NCI-H128 (cell line): ENCODE results near the gene PRKCA.
"Not testable (repeated sequence)": the region's sequence is repeated elsewhere in the genome, so short reads cannot be mapped to it uniquely, and the experiment has no call there.

ENCODE experiments used
- DNase-seq: peaks from one replicate; lab custom pipeline; 2025; ENCODE audit not compliant: unreplicated experiment; lab: John Stamatoyannopoulos, UW

Gene PRKCA

DNA sequence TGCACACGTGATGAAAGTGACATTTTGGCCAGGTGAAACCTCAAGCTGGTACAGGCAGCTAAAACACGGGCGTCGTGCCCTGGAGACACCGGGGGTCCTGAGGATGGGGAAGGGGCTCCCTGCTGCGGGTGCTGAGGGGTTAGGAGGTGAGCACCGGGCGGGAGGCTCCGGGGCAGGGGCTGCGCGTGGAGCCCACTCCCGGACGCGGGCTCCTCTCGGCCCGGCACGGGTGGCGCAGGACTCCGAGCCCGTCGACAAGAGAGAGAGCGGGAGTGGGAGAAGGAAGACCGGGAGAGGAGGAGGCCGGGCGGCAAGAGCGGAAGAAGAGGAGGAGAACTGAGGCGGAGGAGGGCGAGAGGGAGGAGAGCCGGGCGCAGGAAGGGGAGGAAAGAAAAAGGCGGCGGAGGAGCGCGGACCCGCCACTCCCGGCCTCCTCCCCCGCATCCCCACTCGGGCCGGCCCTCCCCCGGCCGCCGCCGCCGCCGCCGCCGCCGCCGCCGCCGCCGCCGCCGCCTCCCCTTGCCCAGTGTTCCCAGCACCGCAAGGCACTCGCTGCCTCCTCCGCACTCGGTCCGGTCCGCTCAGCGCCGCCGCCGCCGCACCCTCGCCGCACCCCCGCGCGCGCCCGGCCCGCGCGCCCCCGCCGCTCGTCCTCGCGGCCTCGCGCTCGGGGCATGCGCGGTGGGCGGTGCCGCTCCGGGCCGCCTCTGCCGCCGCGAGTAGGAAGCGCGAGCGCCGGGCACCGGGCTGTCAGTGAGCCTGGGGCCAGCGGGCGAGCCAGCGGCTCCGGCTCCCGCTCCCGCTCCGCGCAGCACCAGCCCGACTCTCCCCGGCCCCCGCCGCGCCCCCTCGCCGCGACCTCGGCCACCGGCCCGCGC is at the start of gene PRKCA:
Gene PRKCA (plus strand): TSS at position 750 of the 878 bp plus-strand sequence.
- DNase-seq, result no peak

DNA sequence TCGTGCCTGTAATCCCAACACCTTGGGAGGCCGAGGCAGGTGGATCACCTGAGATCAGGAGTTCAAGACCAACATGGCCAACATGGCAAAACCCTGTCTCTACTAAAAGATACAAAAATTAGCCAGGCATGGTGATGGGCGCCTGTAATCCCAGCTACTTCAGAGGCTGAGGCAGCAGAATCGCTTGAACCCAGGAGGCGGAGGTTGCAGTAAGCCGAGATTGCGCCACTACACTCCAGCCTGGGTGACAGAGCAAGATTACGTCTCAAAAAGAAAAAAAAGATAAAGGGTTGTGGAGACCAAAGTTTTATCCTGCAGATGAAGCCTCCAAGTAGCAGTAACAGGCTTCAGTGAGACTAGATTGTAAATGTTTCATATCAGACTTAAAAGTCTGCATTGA is 49.0 kb upstream of the PRKCA start:
- DNase-seq, result not testable (repeated sequence)

DNA sequence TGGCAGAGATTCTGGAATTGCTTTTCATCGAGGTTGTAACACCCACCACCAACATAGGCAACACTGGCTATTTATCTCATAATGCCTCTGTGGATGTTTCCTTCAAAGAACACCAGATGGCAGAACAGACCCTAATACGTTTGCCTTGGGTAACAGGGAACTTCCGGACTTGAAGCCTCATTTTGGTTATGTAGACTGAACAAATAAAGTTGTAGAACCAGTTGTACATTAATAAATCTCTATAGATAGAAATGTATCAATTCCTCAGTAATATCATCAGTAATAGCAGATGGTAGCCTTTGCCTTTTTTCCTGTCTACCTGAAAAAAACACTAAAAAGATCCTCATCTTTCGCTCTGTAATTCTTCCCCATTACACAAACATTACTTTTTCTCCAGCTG is 47.3 kb upstream of the PRKCA start:
- no peak for DNase-seq

DNA sequence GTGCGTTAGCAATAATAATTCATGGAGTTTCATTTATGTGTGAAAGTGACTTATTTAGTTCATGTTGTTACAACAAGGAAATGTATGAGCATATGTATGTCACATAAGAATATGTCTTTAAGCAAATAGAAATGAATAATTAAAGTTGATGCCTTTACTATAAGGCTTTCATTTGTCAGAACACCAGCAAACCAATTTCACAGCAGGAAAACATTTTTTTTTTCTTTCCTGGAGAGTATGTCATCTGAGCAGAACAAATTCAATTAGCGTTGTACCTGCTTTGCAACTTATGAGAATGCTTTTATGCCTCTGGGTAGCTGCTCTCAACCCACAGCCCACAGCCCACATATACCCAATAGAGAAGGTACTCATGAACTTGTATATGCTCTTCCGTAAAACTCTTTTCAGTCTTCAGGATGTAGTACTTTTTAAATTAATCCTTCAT is 46.9 kb upstream of the PRKCA start:
- no peak for DNase-seq

DNA sequence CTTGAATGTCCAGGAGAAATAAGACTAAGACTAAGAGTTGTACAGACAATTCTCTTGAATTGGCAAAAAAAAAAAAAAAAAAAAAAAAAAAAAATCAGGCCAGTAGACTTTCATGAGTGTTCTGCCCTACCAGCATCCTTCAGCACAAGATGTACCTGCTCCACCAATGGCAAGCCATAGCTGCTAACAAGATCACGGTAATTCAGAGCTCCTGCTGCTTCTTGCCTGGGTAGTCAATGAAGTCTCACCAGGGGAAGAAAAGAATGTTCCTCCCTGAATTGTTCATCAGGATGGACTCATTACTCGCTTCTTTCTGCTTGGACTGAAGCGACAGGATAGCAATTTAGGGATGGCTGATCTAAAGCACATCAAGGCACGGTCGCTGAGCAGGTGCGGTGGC is 42.1 kb upstream of the PRKCA start:
- no peak for DNase-seq

DNA sequence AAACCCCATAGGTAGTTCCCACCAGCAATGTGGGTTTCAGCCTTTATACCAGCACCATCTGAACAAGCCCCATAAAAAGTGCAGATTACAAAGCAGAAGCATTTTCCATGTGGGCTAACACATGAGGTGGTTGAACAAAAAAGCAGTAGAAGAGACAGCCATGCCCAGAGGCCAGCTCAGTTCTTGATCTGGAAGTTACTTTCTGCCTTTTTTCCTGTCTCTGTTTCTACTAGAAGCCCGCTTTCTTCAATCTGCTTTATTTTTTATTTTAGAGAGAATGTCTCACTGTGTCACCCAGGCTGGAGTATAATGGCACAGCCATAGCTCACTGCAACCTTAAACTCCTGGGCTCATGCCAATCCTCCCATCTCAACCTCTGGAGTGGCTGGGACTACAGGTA is 41.7 kb upstream of the PRKCA start:
- no peak for DNase-seq

DNA sequence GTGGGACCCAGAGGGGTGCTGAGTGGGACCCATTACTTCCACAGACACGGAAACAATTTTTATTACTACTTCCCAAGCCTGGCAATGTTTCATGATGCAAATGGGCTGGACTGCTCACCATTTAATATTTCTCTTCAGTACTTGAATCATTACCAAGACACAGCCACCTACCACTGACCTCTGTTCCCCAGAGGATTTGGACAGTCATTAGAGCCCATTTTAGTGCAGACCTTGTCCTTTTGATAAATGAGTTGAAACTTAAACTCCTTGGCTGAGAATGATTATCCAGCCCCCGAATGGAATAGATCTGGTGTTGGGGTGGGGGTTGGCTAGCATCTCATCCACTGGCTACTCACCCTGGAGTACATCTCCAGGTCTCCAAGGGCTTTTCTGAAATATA is 39.6 kb upstream of the PRKCA start:
- DNase-seq, result no peak

DNA sequence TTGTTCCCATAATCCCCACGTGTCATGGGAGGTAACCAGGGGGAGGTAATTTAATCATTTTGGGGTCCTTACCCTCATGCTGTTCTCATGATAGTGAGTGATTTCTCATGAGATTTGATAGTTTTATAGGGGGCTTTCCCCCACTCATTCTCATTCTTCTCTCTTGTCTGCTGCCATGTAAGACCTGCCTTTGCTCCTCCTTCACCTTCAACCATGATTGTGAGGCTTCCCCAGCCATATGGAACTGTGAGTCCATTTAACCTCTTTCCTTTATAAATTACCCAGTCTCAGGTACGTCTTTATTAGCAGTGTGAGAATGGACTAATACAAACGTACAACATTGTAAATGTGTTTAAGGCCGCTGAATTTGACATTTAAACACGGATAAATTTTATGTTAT is 37.7 kb upstream of the PRKCA start:
- no peak for DNase-seq

DNA sequence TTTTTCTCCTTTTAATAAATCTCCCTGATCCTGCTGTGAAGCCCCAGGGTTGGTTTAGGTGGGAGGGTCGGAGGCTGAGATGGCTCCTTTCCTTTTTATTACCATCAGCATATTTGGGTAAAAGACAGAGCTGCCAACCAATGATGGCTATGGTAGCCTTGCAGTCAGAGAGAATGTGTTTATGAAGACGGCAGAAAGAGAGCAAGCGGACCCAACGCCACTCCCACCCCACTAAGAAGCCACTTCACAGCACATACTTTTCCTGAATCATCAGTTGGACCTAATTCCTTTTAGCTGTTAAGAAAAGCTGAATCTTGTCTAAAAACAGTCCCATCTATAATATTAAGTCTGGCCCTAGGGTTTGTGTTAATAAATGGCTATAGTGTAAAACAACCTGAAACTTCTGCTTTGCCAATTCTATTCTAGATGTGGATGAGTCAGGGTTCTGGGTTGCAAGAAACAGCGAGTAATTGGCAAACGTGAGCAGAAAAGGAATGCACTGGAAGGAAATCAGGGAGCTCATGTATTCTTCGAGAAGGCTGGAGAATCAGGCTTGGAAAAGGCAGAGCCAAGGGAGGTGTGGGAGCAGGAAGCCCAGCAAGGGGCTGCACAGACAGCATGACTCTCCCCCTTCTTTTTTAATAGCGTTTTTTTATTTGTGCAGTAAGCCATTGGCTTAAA is 34.0 kb upstream of the PRKCA start:
- no peak for DNase-seq

DNA sequence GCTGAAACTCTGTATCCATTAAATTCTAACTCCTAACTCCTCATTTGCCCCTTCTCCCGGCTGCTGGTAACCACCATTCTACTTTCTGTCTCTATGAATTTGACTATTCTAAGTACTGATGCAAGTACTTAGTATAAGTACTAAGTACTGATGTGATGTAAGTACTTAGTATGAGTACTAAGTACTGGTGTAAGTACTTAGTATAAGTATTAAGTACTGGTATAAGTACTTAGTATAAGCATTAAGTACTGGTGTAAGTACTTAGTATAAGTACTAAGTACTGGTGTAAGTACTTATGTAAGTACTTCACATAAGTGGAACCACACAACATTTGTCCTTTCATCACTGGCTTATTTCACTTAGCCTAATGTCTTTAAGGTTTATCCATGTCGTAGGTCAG is 32.3 kb upstream of the PRKCA start:
- DNase-seq, result no peak

DNA sequence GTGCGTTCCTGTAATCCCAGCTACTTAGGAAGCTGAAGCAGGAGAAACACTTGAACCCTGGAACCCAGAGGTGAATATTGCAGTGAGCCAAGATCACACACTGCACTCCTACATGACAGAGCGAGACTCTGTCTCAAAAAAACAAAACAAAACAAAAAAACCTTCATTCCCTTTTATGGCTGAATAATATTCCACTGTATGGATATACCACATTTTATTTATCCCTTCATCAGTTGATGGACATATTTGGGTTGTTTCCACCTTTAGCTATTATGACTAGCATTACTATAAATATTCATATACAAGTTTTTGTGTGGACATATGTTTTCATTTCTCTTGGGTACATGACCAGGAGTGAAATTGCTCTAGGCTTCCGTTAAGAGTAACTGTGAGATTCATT is 30.9 kb upstream of the PRKCA start:
- DNase-seq, result no peak

DNA sequence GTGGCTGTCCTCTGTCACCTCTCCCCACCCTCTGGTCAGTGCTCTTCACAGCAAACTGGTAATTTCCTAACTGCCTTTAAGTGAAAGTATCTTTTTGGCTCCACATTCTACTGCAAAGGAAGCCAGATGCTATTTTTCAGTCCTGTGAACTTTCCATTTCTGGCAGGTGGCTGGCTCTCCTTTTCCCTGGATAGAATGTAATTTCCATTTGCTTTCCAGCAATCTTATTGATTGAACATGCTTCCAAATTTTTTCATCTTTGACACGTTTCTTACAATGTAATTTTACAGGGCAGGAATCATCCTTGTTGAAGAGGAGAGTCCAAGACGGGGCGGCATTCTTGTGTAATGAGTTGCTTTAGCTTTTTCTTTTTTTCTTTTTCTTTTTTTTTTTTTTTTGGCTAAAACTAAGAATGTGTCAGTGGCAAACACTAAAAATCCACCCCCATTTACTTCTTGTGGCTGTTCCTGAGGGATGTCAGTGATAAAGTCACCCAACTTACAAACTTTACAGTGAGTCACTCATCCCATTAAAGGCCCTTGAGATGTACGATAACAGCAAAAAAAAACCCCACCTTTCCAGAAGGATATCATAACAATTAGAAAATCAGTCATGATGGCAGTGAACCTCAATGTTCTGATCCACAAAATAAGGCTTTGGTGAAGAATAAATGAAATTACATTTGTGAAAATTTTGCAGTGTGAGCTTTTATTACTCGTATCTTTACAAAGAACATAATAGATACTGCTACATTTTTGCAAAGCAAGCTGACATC is 29.4 kb upstream of the PRKCA start:
- no peak for DNase-seq

DNA sequence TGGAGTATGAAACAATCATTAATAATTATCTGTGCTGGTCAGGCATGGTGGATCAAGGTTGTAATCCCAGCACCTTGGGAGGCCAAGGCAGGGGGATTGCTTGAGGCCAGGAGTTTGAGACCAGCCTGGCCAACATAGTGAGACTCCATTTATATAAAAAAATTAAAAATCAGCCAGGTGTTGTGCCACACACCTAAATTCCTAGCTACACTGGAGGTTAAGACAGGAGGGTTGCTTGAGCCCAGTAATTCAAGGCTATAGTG is 28.9 kb upstream of the PRKCA start:
- DNase-seq, result no peak

DNA sequence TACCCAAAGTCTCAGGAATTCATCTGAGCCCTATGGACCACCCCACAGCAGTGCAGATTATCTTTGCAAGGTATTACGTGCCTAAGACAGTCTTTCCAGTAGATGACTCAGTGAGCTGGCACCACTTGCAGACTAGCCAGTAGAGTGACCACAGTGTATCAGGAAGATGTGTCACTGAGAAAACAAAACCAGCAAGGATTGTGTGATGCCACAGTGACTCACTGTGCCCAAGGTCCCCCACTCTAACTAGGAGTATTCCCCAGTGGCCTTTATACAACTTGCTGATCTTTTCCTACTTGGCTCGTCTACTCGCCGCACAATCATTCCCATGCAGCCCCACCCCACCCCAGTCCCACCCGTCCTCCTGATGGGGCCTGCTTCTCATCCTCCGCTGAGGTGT is 26.8 kb upstream of the PRKCA start:
- DNase-seq, result no peak

DNA sequence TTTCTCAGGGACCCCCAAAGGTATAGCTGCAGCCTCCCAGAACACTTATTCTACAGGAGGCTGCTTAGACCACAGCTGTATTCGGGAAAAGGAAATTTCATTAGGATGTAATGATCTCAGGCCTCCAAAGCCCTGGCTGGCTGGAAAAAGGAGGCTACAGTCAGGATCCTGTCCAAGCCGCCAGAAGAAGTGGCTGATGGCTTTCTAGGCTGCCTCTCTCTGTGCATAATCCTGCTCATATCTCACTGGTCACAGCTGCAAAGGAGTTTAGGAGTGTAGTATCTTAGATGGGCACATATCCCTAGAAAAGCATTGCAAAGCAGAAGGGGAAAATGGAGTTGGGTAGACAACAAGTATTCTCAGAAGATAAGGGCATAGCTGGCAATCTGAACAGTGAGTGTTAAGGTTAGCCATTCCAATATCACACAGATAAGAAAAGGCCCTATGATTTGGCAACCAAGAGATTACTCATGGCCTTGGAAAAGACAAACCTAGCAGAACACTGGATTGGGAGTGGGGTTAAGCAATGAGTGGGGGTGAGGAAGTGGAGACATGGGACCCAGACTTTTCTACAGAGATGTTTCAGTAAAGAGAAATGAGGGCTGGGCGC is 26.0 kb upstream of the PRKCA start:
- DNase-seq, result no peak

DNA sequence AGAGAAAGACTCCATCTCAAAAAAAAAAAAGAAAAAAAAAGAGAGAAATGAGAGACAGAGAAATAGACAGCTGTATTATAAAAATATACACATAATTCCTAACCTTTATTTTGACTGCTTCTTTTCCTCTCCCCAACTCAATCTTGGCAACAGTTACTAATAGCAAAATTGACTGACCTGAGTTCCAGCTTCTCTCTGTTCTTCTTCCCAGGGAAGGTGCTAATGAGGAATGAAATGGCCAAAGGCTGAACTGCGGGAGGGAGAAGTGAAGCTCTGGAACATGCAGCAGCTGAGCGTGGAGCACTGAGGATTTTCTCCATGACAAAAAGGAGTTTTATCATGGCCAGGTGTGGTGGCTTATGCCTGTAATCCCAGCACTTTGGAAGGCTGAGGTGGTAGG is 25.2 kb upstream of the PRKCA start:
- DNase-seq, result no peak

DNA sequence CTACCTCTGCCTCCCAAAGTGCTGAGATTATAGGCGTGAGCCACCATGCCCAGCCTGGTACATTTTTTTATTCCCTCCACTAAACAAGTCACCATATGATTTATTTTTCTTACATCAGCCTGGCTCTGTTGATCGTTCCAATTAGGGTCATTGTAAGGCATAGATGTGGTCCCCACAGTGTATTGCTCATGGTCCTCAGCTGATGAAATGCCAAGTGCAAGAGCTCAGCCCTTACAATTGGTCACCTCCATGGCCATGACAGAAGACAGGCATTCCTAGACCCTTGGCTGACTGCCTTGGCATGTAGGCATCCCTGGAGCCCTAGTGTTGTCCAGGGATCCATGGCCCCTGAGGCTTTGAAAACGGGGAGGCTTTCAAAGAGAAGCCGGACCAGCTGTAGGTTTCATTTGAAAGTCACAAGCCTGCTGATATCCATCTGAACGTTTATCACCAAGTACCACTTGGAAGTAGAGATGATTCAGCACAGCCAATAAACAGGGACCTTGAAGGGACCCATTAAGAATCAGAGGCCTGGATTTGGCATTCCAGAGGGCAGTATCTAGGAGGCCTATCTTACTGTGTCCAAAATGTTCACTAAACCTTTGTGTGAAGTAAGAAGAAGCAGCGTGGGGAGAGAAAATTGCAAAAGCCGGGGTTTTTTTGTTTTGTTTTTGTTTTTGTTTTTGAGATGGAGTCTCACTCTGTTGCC is 20.6 kb upstream of the PRKCA start:
- no peak for DNase-seq

DNA sequence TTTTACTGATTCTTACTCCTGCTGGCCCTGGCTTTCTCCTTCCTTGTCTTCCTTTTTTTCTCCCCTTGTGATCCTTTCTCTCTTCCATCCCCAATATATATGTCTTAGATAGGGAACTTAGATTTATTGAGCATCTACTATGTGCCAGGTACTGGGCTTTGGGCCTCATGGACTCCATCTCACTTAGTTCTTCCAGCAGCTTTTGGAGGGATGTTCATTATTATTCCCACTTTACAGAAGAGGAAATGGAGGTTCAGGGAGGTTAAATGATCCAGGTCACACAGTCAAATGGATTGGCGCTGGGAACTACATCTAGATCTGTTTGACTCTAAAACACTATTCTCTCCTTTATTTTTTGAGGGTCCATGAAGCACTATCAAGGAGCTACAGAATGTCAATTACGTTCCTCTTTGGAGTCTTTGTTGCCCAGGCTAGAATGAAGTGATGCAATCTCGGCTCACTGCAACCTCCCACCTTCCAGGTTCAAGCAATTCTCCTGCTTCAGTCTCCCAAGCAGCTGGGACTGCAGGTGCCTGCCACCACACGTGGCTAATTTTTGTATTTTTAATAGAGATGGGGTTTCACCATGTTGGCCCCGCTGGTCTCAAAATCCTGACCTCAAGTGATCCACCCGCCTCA is 19.0 kb upstream of the PRKCA start:
- DNase-seq, result no peak

DNA sequence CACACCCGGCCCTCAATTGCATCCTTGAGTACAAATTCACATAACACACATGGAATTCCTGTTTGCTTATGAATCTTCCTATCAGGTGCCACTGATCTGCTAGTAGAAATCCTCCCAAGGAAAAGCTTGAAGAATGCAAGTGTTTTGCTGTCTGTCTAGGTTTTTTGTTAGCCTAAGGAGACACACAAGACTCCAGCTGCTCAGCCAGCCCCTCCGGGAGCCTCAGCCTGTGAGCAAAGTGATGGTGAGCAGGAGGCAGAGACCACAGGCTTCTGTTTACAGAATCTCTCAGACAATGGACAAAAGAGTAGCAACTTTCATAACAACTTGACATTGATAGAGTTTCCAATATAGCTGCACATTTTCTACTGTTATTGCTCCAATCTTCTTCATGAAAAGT is 18.4 kb upstream of the PRKCA start:
- DNase-seq, result no peak

DNA sequence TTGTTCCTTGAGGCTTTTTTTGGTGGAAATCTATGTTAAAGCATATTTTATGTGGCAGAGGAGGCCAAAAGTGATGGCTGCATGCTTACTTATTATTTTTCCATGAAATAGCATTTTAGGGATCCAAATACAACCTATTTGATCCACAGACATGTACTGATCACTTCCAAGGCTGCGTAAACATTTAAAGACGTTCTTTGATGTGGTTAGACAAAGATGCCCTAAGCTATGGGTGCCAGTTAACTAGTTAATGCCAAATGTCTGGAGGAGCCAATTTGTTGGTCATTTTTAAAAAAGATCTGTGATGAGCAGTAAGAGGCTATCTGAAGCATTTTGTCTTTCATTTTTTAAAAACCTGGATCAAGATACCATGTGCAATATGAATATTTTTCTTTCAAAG is 17.3 kb upstream of the PRKCA start:
- no peak for DNase-seq

DNA sequence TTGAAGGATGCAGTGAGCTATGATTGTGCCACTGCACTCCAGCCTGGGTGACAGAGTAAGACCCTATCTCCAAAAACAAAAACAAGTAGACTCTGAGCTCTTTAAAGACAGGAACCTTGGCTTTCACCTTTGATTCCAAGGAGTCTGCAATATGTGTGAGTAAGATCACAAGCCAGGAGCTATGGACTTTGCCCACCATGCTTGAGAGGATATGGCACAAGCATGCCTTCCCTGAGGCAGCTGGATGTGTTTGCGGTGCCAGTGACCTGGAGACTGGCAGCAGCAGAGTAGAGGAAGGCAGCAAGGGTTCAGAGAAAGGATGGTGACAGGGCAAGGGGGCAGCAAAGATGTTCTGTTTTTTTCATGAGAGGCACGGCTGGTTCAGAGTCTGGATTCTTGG is 14.5 kb upstream of the PRKCA start:
- no peak for DNase-seq
